SK-N-SH (cell line): ENCODE results near the gene NTM. TPM values are rescaled to one million over a fixed set of nuclear protein-coding genes. Genes with fewer than 3 reads are reported as not detected.

Source experiments
- CTCF ChIA-PET: fragments of 300-600, 350-600 bp; formaldehyde crosslinking; extraction: SDS; loops from one replicate; lab custom pipeline; 2021; lab: Yijun Ruan, JAX
- POLR2A ChIA-PET: fragments of 350-600 bp; sonication (Branson Sonifier 250); formaldehyde crosslinking; extraction: SDS; loops from one replicate; lab custom pipeline; 2020; ENCODE audit warnings: antibody characterized with exemption, inconsistent platforms; lab: Yijun Ruan, JAX
- DNase-seq: peaks from one replicate; pipeline ENCODE4 v3.0.0; 2012
- H2AFZ ChIP-seq: fragments of 200-600 bp; sonication (generic); 2 replicates; pipeline ENCODE4 v1.8.1; 2016; ENCODE audit warnings: antibody characterized with exemption, mild to moderate bottlenecking, low read depth
- H3F3A ChIP-seq: fragments of 200-600 bp; sonication (generic); replicated peaks from 2 replicates; pipeline ENCODE3; 2016; ENCODE audit warnings: antibody characterized with exemption, mild to moderate bottlenecking; ENCODE audit not compliant: insufficient read depth
- H3K27ac ChIP-seq, 2 experiments: fragments of 200-500 bp in 1 of 2; fragments of 200-600 bp in 1 of 2; sonication (Bioruptor generic) in 1 of 2; sonication (generic), shearing (Covaris generic) in 1 of 2; 2 replicates each; pipeline versions ENCODE4 v1.5.1 to v1.6.1; 2014 to 2016; ENCODE audit warnings: low read depth in 2 of 2, inconsistent platforms in 1 of 2, low read length in 1 of 2, mild to moderate bottlenecking in 1 of 2, mixed read lengths in 1 of 2
- H3K27me3 ChIP-seq: fragments of 200-600 bp; sonication (generic), shearing (Covaris generic); 2 replicates; pipeline ENCODE4 v1.6.1; 2016; ENCODE audit warnings: mixed run types; ENCODE audit not compliant: insufficient read depth
- H3K36me3 ChIP-seq, 2 experiments: fragments of 200-500 bp in 1 of 2; fragments of 200-600 bp in 1 of 2; sonication (Bioruptor generic) in 1 of 2; sonication (generic) in 1 of 2; replicated peaks in 1 of 2; 2 replicates each; pipeline versions ENCODE3 to v1.5.1; 2014 to 2016; ENCODE audit warnings: low read length in 1 of 2, mild to moderate bottlenecking in 1 of 2; ENCODE audit not compliant: insufficient read depth in 2 of 2, control insufficient read depth in 1 of 2
- H3K4me1 ChIP-seq, 2 experiments: fragments of 200-500 bp in 1 of 2; fragments of 200-600 bp in 1 of 2; sonication (Bioruptor generic) in 1 of 2; sonication (generic), shearing (Covaris generic) in 1 of 2; 2 replicates each; pipeline versions ENCODE4 v1.5.1 to v1.6.1; 2014 to 2016; ENCODE audit warnings: low read depth in 1 of 2, low read length in 1 of 2, mixed run types in 1 of 2; ENCODE audit not compliant: insufficient read depth in 2 of 2, control insufficient read depth in 1 of 2
- H3K4me2 ChIP-seq: fragments of 200-600 bp; sonication (generic), shearing (Covaris generic); 2 replicates; pipeline ENCODE4 v1.6.1; 2017; ENCODE audit warnings: mixed run types
- H3K4me3 ChIP-seq, 2 experiments: fragments of 200-500 bp in 1 of 2; fragments of 200-600 bp in 1 of 2; sonication (Bioruptor generic) in 1 of 2; sonication (generic), shearing (Covaris generic) in 1 of 2; 2 replicates each; pipeline versions ENCODE4 v1.5.1 to v1.8.1; 2014 to 2016; ENCODE audit warnings: low read depth in 2 of 2, inconsistent platforms in 1 of 2, low read length in 1 of 2, mild to moderate bottlenecking in 1 of 2, mixed read lengths in 1 of 2, moderate library complexity in 1 of 2
- H3K79me2 ChIP-seq: fragments of 200-600 bp; sonication (generic); 2 replicates; pipeline ENCODE4 v1.8.1; 2017; ENCODE audit warnings: mild to moderate bottlenecking; ENCODE audit not compliant: insufficient read depth
- H3K9ac ChIP-seq: fragments of 200-600 bp; sonication (generic); 2 replicates; pipeline ENCODE4 v1.6.1; 2017; ENCODE audit warnings: mixed run types
- H3K9me2 ChIP-seq: fragments of 200-600 bp; sonication (generic); 2 replicates; pipeline ENCODE4 v1.6.1; 2017; ENCODE audit warnings: mixed run types
- H3K9me3 ChIP-seq: fragments of 200-600 bp; sonication (generic); 2 replicates; pipeline ENCODE4 v1.6.1; 2017; ENCODE audit warnings: mixed run types, mild to moderate bottlenecking, moderate library complexity
- H4K20me1 ChIP-seq: fragments of 200-600 bp; sonication (generic); 2 replicates; pipeline ENCODE4 v1.6.1; 2017; ENCODE audit warnings: mild to moderate bottlenecking, mixed run types; ENCODE audit not compliant: insufficient read depth
- EZH2phosphoT487 ChIP-seq: fragments of 200-600 bp; sonication (generic); IDR thresholded peaks from 2 replicates; pipeline ENCODE4 v1.6.1; 2017; ENCODE audit warnings: low read depth, mixed run types, mild to moderate bottlenecking, antibody characterized with exemption, moderate library complexity, borderline replicate concordance
- FOXM1 ChIP-seq: IDR thresholded peaks from 2 replicates; pipeline ENCODE4 v1.4.0; 2012; ENCODE audit warnings: low read depth, mild to moderate bottlenecking
- GATA2 ChIP-seq: sonication (generic); formaldehyde crosslinking; IDR thresholded peaks from 2 replicates; pipeline ENCODE4 v1.5.0; 2020; ENCODE audit warnings: mild to moderate bottlenecking, missing genetic modification reagents
- POLR2AphosphoS5 ChIP-seq: IDR thresholded peaks from 2 replicates; pipeline ENCODE4 v1.6.1; 2012; ENCODE audit warnings: low read depth, low read length
- RXRA ChIP-seq: IDR thresholded peaks from 2 replicates; pipeline ENCODE4 v1.4.0; 2012; ENCODE audit warnings: low read depth, mild to moderate bottlenecking, borderline replicate concordance
- TAF1 ChIP-seq: IDR thresholded peaks from 2 replicates; pipeline ENCODE4 v1.6.1; 2012; ENCODE audit warnings: low read depth, mild to moderate bottlenecking, low read length, moderate library complexity, borderline replicate concordance
- YY1 ChIP-seq: IDR thresholded peaks from 2 replicates; pipeline ENCODE4 v1.4.0; 2012; ENCODE audit warnings: low read depth, mild to moderate bottlenecking
- WGBS: methylation state at CpG from one replicate; pipeline ENCODE4 v1.1.6; 2017; ENCODE audit warnings: low lambda C conversion rate; 5-methylcytosine and 5-hydroxymethylcytosine counted together
- polyA plus RNA-seq, 3 experiments: library from polyadenylated mRNA; depleted of rRNA; stranded (reverse); fragments of >200 nt; gene quantifications; 2 replicates each; pipeline ENCODE4 v1.2.3, GENCODE V29; 2012
- TF ChIP-seq, protein P1 (sequence below): IDR thresholded peaks from 2 replicates; pipeline ENCODE4; 2012
- TF ChIP-seq, protein P2 (sequence below): fragments of 200-600 bp; sonication (generic); IDR thresholded peaks from 2 replicates; pipeline ENCODE4 v1.6.1; 2017; ENCODE audit warnings: antibody characterized with exemption, mild to moderate bottlenecking, moderate library complexity
- TF ChIP-seq, protein P3 (sequence below): fragments of 150-350 bp; IDR thresholded peaks from 2 replicates; pipeline ENCODE4 v1.6.1; 2016; ENCODE audit warnings: mild to moderate bottlenecking, low read depth, low read length

Gene NTM
- polyA plus RNA-seq, 1 of the 3 experiments (the other 2 are of a cell fraction), result 20.0 TPM

DNA sequence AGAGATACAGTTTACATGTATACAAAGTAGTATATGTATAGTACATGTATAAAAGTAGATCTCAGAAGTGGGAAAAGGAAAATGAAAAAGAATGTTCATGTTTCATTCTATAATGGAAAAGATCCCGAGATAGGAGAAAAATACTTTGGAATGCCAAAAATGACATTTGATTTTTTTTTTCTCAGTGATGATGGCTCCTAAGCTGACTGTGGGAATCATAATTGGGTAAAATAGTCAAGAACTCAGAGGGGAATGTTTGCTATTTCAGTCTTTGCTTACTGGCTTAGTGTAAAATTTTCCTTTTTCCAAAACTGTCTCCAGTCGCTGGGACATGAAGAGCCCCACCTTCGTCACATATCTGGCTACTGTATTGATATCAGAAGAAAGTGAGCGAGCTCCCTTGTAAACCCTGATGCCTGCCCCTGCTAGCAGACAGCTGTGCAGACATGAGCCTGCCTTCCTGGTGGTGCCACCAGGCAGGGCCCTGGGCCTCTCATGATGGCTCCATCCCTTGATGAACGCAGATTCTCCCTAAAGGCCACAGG is 944.6 kb downstream of the NTM start:
- Histone ChIP-seq H3F3A (peaks cover 12% of the 10 kb centered on the region), H3K9me3 (no peaks in the 10 kb centered on the region), H3K4me1 (peaks cover 6 to 11% of the 10 kb centered on the region in 2 experiments; a peak in 2 of 4 replicates), H3K27me3 (no peaks in the 10 kb centered on the region), H3K27ac (no peak overlapping the region), H3K9me2 (no peaks in the 10 kb centered on the region), H3K36me3 (no peaks in the 10 kb centered on the region), H3K9ac (no peak overlapping the region), H3K4me3 (no peak overlapping the region), H3K79me2 (no peaks in the 10 kb centered on the region), H3K4me2 (no peak overlapping the region), H4K20me1 (no peaks in the 10 kb centered on the region), H2AFZ (no peak overlapping the region)
- no peak for DNase-seq
- 44% methylated on average over 4 of the region's 5 CpGs for WGBS
- TF ChIP-seq, protein P1, sequence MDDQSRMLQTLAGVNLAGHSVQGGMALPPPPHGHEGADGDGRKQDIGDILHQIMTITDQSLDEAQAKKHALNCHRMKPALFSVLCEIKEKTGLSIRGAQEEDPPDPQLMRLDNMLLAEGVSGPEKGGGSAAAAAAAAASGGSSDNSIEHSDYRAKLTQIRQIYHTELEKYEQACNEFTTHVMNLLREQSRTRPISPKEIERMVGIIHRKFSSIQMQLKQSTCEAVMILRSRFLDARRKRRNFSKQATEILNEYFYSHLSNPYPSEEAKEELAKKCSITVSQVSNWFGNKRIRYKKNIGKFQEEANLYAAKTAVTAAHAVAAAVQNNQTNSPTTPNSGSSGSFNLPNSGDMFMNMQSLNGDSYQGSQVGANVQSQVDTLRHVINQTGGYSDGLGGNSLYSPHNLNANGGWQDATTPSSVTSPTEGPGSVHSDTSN, result no peak
- TF ChIP-seq POLR2AphosphoS5, result no peak
- TF ChIP-seq GATA2, result no peak
- CTCF ChIA-PET, result interaction anchor here (6.8 kb wide), 1 partner anchor 15 kb away, joined by 64 read pairs; no protein-coding TSS in a partner anchor
- POLR2A ChIA-PET, result no interaction called here

DNA sequence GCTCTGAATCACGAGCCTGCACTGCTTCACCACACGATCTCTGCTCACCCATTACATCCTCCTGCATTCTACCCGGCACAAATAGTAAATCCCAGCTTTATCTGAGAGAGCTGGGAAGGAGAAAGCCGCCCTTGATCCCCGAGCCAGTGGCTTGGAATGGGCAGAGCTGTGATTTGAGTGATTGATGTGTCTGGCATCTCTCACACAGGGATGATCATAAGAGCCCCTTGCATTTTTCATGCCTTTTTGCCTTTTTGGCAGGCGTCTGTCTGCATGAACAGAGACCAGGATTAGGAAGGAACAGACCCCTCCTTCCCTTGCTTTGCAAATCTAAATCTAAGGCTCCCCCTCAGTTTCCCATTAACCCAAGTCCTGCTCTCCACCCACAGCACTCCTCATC is 945.3 kb downstream of the NTM start:
- TF ChIP-seq, protein P2, sequence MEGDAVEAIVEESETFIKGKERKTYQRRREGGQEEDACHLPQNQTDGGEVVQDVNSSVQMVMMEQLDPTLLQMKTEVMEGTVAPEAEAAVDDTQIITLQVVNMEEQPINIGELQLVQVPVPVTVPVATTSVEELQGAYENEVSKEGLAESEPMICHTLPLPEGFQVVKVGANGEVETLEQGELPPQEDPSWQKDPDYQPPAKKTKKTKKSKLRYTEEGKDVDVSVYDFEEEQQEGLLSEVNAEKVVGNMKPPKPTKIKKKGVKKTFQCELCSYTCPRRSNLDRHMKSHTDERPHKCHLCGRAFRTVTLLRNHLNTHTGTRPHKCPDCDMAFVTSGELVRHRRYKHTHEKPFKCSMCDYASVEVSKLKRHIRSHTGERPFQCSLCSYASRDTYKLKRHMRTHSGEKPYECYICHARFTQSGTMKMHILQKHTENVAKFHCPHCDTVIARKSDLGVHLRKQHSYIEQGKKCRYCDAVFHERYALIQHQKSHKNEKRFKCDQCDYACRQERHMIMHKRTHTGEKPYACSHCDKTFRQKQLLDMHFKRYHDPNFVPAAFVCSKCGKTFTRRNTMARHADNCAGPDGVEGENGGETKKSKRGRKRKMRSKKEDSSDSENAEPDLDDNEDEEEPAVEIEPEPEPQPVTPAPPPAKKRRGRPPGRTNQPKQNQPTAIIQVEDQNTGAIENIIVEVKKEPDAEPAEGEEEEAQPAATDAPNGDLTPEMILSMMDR, result no peak
- TF ChIP-seq, all 33 proteins: peak for 0
- whole genome bisulfite sequencing, result 69% methylated on average over 6 of the region's 6 CpGs
- Histone ChIP-seq H3K27ac (no peak overlapping the region), H3K4me3 (no peak overlapping the region), H3K4me2 (no peak overlapping the region), H3K36me3 (no peaks in the 10 kb centered on the region), H3K9ac (no peak overlapping the region), H3K9me2 (no peaks in the 10 kb centered on the region), H3F3A (peaks cover 12% of the 10 kb centered on the region), H4K20me1 (no peaks in the 10 kb centered on the region), H3K9me3 (no peaks in the 10 kb centered on the region), H3K27me3 (no peaks in the 10 kb centered on the region), H3K4me1 (peaks cover 3 to 9% of the 10 kb centered on the region in 2 experiments; a peak in 2 of 4 replicates), H2AFZ (no peak overlapping the region), H3K79me2 (no peaks in the 10 kb centered on the region)
- ChIA-PET POLR2A (no interaction called here), CTCF (interaction anchor here (6.8 kb wide), 1 partner anchor 16 kb away, joined by 64 read pairs; no protein-coding TSS in a partner anchor)
- no peak for DNase-seq

DNA sequence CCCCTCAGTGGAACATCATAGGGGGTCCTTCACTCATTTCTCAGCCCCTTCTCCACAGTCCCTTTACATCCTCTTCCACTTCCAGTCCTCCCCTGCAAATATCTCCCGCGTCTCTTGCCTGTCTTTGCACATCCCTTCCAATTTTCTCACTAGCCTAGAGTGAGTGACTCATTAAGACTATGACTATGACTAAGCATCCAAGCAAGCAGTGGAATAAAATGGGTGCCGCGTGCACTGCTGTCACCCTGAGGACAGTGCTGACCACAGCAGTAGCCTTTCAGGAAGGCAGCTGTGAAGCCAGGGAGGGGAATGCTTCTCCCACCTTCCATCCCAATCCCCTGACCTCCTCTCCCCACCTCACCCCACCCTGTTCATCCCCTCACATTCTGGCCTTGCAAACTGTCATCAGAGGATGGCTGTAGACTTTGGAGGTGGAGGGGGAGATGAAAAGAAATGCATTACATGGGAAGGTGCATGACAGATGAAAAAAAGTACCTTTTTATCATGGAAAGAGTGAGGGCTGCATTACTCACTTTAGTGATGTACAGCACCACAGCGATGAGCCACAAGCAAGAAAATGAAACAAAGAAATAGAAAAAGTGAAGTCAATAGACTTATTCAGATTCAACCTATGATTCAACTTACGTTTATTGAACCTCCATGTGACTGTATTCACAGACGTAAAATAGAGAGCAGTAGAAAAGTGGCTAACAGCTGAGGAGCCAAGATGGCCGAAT is 948.2 kb downstream of the NTM start:
- H3K27me3 ChIP-seq, result no peaks in the 10 kb centered on the region
- no peaks in the 10 kb centered on the region for H3K4me1 ChIP-seq
- no peak for DNase-seq
- no peak overlapping the region for H3K4me2 ChIP-seq
- H3K9ac ChIP-seq, result no peak overlapping the region
- H3K4me3 ChIP-seq, result no peak overlapping the region
- H3K36me3 ChIP-seq, result no peaks in the 10 kb centered on the region
- H3K9me3 ChIP-seq, result no peaks in the 10 kb centered on the region
- H3F3A ChIP-seq, result no peaks in the 10 kb centered on the region
- ChIA-PET POLR2A (no interaction called here), CTCF (no interaction called here)
- 64% methylated on average over 8 of the region's 8 CpGs for WGBS
- H3K79me2 ChIP-seq, result no peaks in the 10 kb centered on the region
- no peak overlapping the region for H2AFZ ChIP-seq
- no peak overlapping the region for H3K27ac ChIP-seq
- H3K9me2 ChIP-seq, result no peaks in the 10 kb centered on the region
- H4K20me1 ChIP-seq, result no peaks in the 10 kb centered on the region
- TF ChIP-seq FOXM1 (no peak), EZH2phosphoT487 (no peak), GATA2 (no peak), TAF1 (no peak), RXRA (no peak), YY1 (no peak)
- TF ChIP-seq, protein P1, result 0 out of 2 replicates have a peak, but pooled peaks have one; percentile 16
- TF ChIP-seq, protein P3, sequence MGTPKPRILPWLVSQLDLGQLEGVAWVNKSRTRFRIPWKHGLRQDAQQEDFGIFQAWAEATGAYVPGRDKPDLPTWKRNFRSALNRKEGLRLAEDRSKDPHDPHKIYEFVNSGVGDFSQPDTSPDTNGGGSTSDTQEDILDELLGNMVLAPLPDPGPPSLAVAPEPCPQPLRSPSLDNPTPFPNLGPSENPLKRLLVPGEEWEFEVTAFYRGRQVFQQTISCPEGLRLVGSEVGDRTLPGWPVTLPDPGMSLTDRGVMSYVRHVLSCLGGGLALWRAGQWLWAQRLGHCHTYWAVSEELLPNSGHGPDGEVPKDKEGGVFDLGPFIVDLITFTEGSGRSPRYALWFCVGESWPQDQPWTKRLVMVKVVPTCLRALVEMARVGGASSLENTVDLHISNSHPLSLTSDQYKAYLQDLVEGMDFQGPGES, result no peak
- TF ChIP-seq, protein P2, result peak; percentile 28; the same call in 1 of the 2 replicates
